ENCODE data around the gene NR4A2. TPM values are rescaled to one million over a fixed set of nuclear protein-coding genes. Genes with fewer than 3 reads are reported as not detected.

NR4A2 gene
- total RNA-seq, 4 donors from 2014 or later, result 0.42 to 2.8 (median 2.5) TPM

DNA sequence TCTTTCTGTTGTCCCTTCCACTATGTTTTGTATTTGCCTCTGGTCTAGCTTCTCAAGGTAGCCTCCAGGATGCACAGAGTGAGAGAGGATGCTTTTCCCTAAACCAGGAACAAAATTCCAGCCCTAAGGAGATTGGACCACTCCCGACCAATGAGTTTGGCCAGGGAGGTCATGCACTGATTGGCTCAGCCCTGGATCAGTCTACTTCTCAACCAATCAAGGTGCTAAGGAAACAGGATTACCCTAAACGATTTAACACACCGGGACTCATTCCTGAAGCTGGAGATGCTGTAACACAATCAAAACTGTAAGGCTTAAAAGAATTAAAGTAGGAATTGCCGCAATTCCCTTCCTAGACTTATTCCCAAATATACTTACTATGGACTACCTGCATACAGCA, 34.2 kb upstream of the NR4A2 start:
- DNase-seq (ENCODE audit: extremely low spot score), result no peak
- TF ChIP-seq POLR2AphosphoS5 (IDR thresholded peaks at IDR 0.05) (no peak), POLR2A (IDR thresholded peaks at IDR 0.05; ENCODE audit: low read depth) (no peak), EP300 (IDR thresholded peaks at IDR 0.05) (no peak)
- TF ChIP-seq, protein P1, sequence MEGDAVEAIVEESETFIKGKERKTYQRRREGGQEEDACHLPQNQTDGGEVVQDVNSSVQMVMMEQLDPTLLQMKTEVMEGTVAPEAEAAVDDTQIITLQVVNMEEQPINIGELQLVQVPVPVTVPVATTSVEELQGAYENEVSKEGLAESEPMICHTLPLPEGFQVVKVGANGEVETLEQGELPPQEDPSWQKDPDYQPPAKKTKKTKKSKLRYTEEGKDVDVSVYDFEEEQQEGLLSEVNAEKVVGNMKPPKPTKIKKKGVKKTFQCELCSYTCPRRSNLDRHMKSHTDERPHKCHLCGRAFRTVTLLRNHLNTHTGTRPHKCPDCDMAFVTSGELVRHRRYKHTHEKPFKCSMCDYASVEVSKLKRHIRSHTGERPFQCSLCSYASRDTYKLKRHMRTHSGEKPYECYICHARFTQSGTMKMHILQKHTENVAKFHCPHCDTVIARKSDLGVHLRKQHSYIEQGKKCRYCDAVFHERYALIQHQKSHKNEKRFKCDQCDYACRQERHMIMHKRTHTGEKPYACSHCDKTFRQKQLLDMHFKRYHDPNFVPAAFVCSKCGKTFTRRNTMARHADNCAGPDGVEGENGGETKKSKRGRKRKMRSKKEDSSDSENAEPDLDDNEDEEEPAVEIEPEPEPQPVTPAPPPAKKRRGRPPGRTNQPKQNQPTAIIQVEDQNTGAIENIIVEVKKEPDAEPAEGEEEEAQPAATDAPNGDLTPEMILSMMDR (IDR thresholded peaks at IDR 0.05), result no peak
- H3K27ac ChIP-seq (replicated peaks in 1 of 4), result no peak overlapping the region
- no peak overlapping the region for H3K4me3 ChIP-seq
- intact Hi-C loops (cut with DNase I), result no loop called here
- no peaks in the 10 kb centered on the region for H3K27me3 ChIP-seq
- WGBS, result 92% methylated on average over 4 of the region's 4 CpGs
- no peaks in the 10 kb centered on the region for H3K36me3 ChIP-seq
- H3K4me1 ChIP-seq, result no peaks in the 10 kb centered on the region
- no peaks in the 10 kb centered on the region for H3K9me3 ChIP-seq

DNA sequence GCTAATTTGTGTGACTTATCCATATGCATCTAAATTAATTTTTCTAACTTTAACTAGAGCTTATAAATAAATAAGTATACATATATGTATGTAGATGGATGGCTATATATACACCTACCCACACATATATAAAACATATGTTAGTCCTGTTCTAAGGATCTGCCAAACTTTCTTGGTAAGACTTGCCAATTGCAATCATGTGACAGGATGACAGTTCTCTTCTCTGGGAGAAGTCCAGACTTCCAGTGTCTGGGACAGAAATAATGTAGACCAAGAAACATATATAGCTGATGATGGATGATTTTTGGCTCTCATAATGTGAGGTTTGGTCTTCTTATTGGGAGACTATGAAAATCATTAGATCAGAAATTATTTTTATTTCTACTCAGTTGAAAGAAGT, 30.6 kb upstream of the NR4A2 start:
- no peak for DNase-seq (ENCODE audit: extremely low spot score)
- Histone ChIP-seq H3K4me1 (no peaks in the 10 kb centered on the region), H3K27me3 (no peaks in the 10 kb centered on the region), H3K27ac (replicated peaks in 1 of 4) (no peak overlapping the region), H3K36me3 (no peaks in the 10 kb centered on the region), H3K4me3 (no peak overlapping the region), H3K9me3 (no peaks in the 10 kb centered on the region)
- intact Hi-C loops (cut with DNase I), result no loop called here
- TF ChIP-seq POLR2A (IDR thresholded peaks at IDR 0.05; ENCODE audit: low read depth) (no peak), EP300 (IDR thresholded peaks at IDR 0.05) (no peak), POLR2AphosphoS5 (IDR thresholded peaks at IDR 0.05) (no peak)
- TF ChIP-seq, protein P1 (IDR thresholded peaks at IDR 0.05), result no peak

DNA sequence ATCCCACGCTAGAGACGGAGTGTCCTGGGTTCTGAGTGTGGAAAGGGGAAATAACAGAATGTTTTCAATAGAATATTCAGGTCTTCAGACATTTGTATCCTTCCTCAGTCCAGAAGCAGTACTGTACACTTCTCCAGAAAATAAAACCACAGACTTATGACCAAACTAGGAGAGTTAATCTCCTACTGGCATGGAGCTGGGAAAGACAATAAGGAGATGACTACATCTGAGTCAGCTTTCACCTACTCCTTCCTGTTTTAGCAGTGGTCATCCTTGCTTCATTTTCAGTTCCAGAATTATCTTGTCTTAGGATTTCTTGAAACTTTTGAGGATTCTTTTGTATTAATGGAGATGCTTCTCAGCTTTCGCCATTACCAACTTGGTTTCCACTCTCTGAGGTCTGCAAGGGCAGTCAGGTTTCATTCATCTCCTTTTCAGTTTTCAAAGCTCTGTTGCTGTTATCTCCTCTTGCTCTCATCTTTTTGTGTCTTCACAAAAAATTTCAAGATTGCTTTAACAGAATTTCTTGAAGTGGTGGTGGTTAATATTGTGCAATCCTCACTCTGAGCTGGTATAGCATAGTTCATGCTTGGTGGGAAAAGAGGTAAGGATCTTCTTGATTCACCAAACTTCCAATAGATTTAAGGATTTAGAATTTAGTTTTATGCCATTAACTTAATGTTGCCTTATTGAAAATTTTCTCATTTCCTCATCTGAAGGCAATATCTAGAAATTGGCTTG, 23.7 kb upstream of the NR4A2 start:
- intact Hi-C loops (cut with DNase I), result no loop called here
- Histone ChIP-seq H3K4me3 (no peak overlapping the region), H3K9me3 (no peaks in the 10 kb centered on the region), H3K27me3 (no peaks in the 10 kb centered on the region), H3K36me3 (no peaks in the 10 kb centered on the region), H3K27ac (replicated peaks in 1 of 4) (no peak overlapping the region), H3K4me1 (no peaks in the 10 kb centered on the region)
- TF ChIP-seq EP300 (IDR thresholded peaks at IDR 0.05), result no peak
- TF ChIP-seq, protein P1 (IDR thresholded peaks at IDR 0.05), result no peak
- TF ChIP-seq POLR2A (IDR thresholded peaks at IDR 0.05; ENCODE audit: low read depth), result no peak
- WGBS, result 94% methylated on average over 3 of the region's 3 CpGs
- DNase-seq (ENCODE audit: extremely low spot score), result no peak

DNA sequence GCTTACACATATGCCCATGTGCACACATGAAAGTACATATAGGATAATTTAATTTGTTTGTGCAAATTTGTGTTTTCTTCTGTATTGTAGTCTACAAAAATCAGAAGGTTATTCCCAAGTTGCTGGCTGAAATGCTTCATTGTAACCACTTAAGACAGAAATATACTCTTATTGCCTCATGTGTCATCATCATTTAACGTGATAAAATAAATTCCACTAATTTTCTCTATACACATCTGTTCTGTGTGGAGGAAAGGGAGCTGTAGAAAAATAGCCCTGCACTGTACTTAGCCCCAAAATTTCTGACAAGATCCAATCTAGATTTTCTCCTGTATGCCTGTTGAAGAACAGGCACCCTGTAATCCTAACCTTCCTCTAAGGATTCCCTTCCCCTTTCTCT, 20.4 kb upstream of the NR4A2 start:
- no peak for DNase-seq (ENCODE audit: extremely low spot score)
- WGBS, result 74% methylated on average over 1 of the region's 1 CpG
- Histone ChIP-seq H3K27ac (replicated peaks in 1 of 4) (no peak overlapping the region), H3K4me3 (no peak overlapping the region), H3K9me3 (no peaks in the 10 kb centered on the region), H3K4me1 (no peaks in the 10 kb centered on the region), H3K36me3 (no peaks in the 10 kb centered on the region), H3K27me3 (no peaks in the 10 kb centered on the region)
- TF ChIP-seq, protein P1 (IDR thresholded peaks at IDR 0.05), result no peak
- TF ChIP-seq POLR2AphosphoS5 (IDR thresholded peaks at IDR 0.05) (no peak), POLR2A (IDR thresholded peaks at IDR 0.05; ENCODE audit: low read depth) (no peak), EP300 (IDR thresholded peaks at IDR 0.05) (no peak)
- intact Hi-C loops (cut with DNase I), result no loop called here

Measured in esophagus muscularis mucosa (tissue), 4 donors.